IMR-90 (cell line): ENCODE data around the gene AFMID. TPM values are rescaled to one million over a fixed set of nuclear protein-coding genes. Genes with fewer than 3 reads are reported as not detected.

ENCODE experiments used
- ATAC-seq: fragments of 200-7000 bp; cut with Tn5 transposase; 2 replicates; pipeline ENCODE4 v1.9.1; 2020; ENCODE audit warnings: low read depth, mild to moderate bottlenecking, moderate library complexity
- BruUV-seq: library from RNA; stranded (reverse); fragments of 400-500 nt; replicated peaks from 2 replicates; lab custom pipeline; 2021; lab: Mats Ljungman, UMichigan
- CTCF ChIA-PET: fragments of 300-600 bp; formaldehyde crosslinking; extraction: SDS; loops from one replicate; lab custom pipeline; 2021; ENCODE audit warnings: antibody characterized with exemption; lab: Yijun Ruan, JAX
- POLR2A ChIA-PET: fragments of 300-600 bp; sonication (Branson Sonifier 250); formaldehyde crosslinking; loops from one replicate; lab custom pipeline; 2022; ENCODE audit warnings: antibody characterized with exemption; ENCODE audit not compliant: unreplicated experiment; lab: Charles Lee
- DNase-seq: peaks from one replicate; pipeline ENCODE4 v3.0.0; 2013
- H2AFZ ChIP-seq: replicated peaks from 2 replicates; pipeline ENCODE3; 2013; ENCODE audit warnings: low read length, mild to moderate bottlenecking; ENCODE audit not compliant: poor library complexity
- H2AK5ac ChIP-seq: 2 replicates; pipeline ENCODE4 v1.6.1; 2013; ENCODE audit warnings: low read depth, low read length, inconsistent platforms
- H2AK9ac ChIP-seq: replicated peaks from 2 replicates; pipeline ENCODE3; 2013; ENCODE audit warnings: mild to moderate bottlenecking, low read depth, low read length, moderate library complexity; ENCODE audit not compliant: poor library complexity
- H2BK120ac ChIP-seq: 2 replicates; pipeline ENCODE4 v1.6.1; 2013; ENCODE audit warnings: low read depth, low read length, inconsistent platforms
- H2BK15ac ChIP-seq: 3 replicates; pipeline ENCODE4 v1.6.1; 2013; ENCODE audit warnings: low read depth, low read length, inconsistent platforms
- H2BK20ac ChIP-seq: 2 replicates; pipeline ENCODE4 v1.6.1; 2013; ENCODE audit warnings: low read depth, mild to moderate bottlenecking, inconsistent platforms, low read length, moderate library complexity
- H2BK5ac ChIP-seq: 2 replicates; pipeline ENCODE4 v1.6.1; 2013; ENCODE audit warnings: mild to moderate bottlenecking, low read depth, low read length, inconsistent platforms; ENCODE audit not compliant: poor library complexity, severe bottlenecking
- H3K14ac ChIP-seq: replicated peaks from 2 replicates; pipeline ENCODE4 v1.6.1; 2013; ENCODE audit warnings: low read depth, low read length, inconsistent platforms
- H3K18ac ChIP-seq: 2 replicates; pipeline ENCODE4 v1.6.1; 2013; ENCODE audit warnings: low read depth, low read length, control low read depth
- H3K23ac ChIP-seq: 2 replicates; pipeline ENCODE4 v1.6.1; 2013; ENCODE audit warnings: low read depth, low read length, inconsistent platforms
- H3K27ac ChIP-seq: 2 replicates; pipeline ENCODE4 v1.5.1; 2013; ENCODE audit warnings: mild to moderate bottlenecking, control low read depth, low read length; ENCODE audit not compliant: insufficient read depth
- H3K27me3 ChIP-seq: 2 replicates; pipeline ENCODE4 v1.6.1; 2013; ENCODE audit warnings: low read length; ENCODE audit not compliant: control insufficient read depth, insufficient read depth
- H3K36me3 ChIP-seq: 2 replicates; pipeline ENCODE4 v1.6.1; 2013; ENCODE audit warnings: low read length, mixed read lengths; ENCODE audit not compliant: control insufficient read depth, insufficient read depth
- H3K4ac ChIP-seq: 2 replicates; pipeline ENCODE4 v1.6.1; 2013; ENCODE audit warnings: low read depth, low read length, inconsistent platforms
- H3K4me1 ChIP-seq: 2 replicates; pipeline ENCODE4 v1.6.1; 2013; ENCODE audit warnings: low read length, mixed read lengths; ENCODE audit not compliant: control insufficient read depth, insufficient read depth
- H3K4me2 ChIP-seq: 2 replicates; pipeline ENCODE4 v1.6.1; 2013; ENCODE audit warnings: low read depth, mild to moderate bottlenecking, control low read depth, low read length, moderate library complexity
- H3K4me3 ChIP-seq: 2 replicates; pipeline ENCODE4 v1.5.1; 2013; ENCODE audit warnings: low read depth, mild to moderate bottlenecking, control low read depth, low read length, moderate library complexity; ENCODE audit not compliant: insufficient read depth
- H3K56ac ChIP-seq: 2 replicates; pipeline ENCODE4 v1.6.1; 2013; ENCODE audit warnings: low read length, inconsistent platforms; ENCODE audit not compliant: insufficient read depth; ENCODE audit errors: extremely low read depth
- H3K79me1 ChIP-seq, 2 experiments: 2 replicates each; pipeline ENCODE4 v1.6.1; 2013; ENCODE audit warnings: low read length in 2 of 2, inconsistent platforms in 1 of 2, low read depth in 1 of 2
- H3K9ac ChIP-seq: 2 replicates; pipeline ENCODE4 v1.6.1; 2013; ENCODE audit warnings: low read depth, low read length, control low read depth
- H3K9me1 ChIP-seq: 2 replicates; pipeline ENCODE4 v1.6.1; 2013; ENCODE audit warnings: low read length, inconsistent platforms; ENCODE audit not compliant: insufficient read depth
- H3K9me3 ChIP-seq: 2 replicates; pipeline ENCODE4 v1.6.1; 2013; ENCODE audit warnings: low read length; ENCODE audit not compliant: control insufficient read depth, insufficient read depth
- H4K20me1 ChIP-seq: 2 replicates; pipeline ENCODE4 v1.6.1; 2013; ENCODE audit warnings: low read length, inconsistent platforms; ENCODE audit not compliant: insufficient read depth
- H4K5ac ChIP-seq: 2 replicates; pipeline ENCODE4 v1.6.1; 2013; ENCODE audit warnings: mild to moderate bottlenecking, low read depth, low read length, control low read depth
- H4K8ac ChIP-seq, 2 experiments: 2 replicates each; pipeline ENCODE4 v1.6.1; 2013; ENCODE audit warnings: low read depth in 2 of 2, low read length in 2 of 2, control low read depth in 1 of 2, inconsistent platforms in 1 of 2
- H4K91ac ChIP-seq: 2 replicates; pipeline ENCODE4 v1.6.1; 2013; ENCODE audit warnings: low read depth, low read length, inconsistent platforms; ENCODE audit not compliant: insufficient read depth
- BHLHE40 ChIP-seq: fragments of 150-350 bp; IDR thresholded peaks from 2 replicates; pipeline ENCODE4 v1.6.1; 2016; ENCODE audit warnings: mild to moderate bottlenecking, low read depth, low read length
- CEBPB ChIP-seq: IDR thresholded peaks from 2 replicates; pipeline ENCODE4 v1.6.1; 2012; ENCODE audit warnings: low read depth, low read length, improper control_type of control experiment
- CHD1 ChIP-seq: IDR thresholded peaks from 2 replicates; pipeline ENCODE4 v1.6.1; 2012; ENCODE audit warnings: low read depth, low read length, improper control_type of control experiment
- CTCF ChIP-seq: conservative IDR thresholded peaks from 2 replicates; pipeline ENCODE4 v1.5.1; 2012; ENCODE audit warnings: mild to moderate bottlenecking, low read depth, low read length, improper control_type of control experiment
- ELK1 ChIP-seq: fragments of 150-350 bp; IDR thresholded peaks from 2 replicates; pipeline ENCODE4 v1.6.1; 2016; ENCODE audit warnings: low read depth, mild to moderate bottlenecking, low read length, moderate library complexity, borderline replicate concordance
- FOS ChIP-seq: fragments of 150-350 bp; IDR thresholded peaks from 2 replicates; pipeline ENCODE4 v1.6.1; 2016; ENCODE audit warnings: low read depth, low read length
- MAFK ChIP-seq: IDR thresholded peaks from 2 replicates; pipeline ENCODE4 v1.6.1; 2012; ENCODE audit warnings: low read depth, low read length, improper control_type of control experiment
- MAZ ChIP-seq: IDR thresholded peaks from 2 replicates; pipeline ENCODE4 v1.6.1; 2012; ENCODE audit warnings: low read depth, mild to moderate bottlenecking, low read length, improper control_type of control experiment, moderate library complexity, borderline replicate concordance
- MXI1 ChIP-seq: IDR thresholded peaks from 2 replicates; pipeline ENCODE4 v1.6.1; 2012; ENCODE audit warnings: low read depth, mild to moderate bottlenecking, low read length, moderate library complexity, borderline replicate concordance
- NFE2L2 ChIP-seq: fragments of 150-350 bp; IDR thresholded peaks from 2 replicates; pipeline ENCODE4 v1.6.1; 2016; ENCODE audit warnings: low read depth, mild to moderate bottlenecking, low read length
- POLR2A ChIP-seq: IDR thresholded peaks from 2 replicates; pipeline ENCODE4 v1.6.1; 2012; ENCODE audit warnings: mild to moderate bottlenecking, low read depth, low read length
- RAD21 ChIP-seq: IDR thresholded peaks from 2 replicates; pipeline ENCODE4 v1.6.1; 2012; ENCODE audit warnings: low read length, improper control_type of control experiment
- RCOR1 ChIP-seq: IDR thresholded peaks from 2 replicates; pipeline ENCODE4 v1.6.1; 2012; ENCODE audit warnings: mild to moderate bottlenecking, low read length, improper control_type of control experiment; ENCODE audit not compliant: insufficient replicate concordance
- RFX5 ChIP-seq: IDR thresholded peaks from 2 replicates; pipeline ENCODE4 v1.8.0; 2012; ENCODE audit warnings: low read depth, mild to moderate bottlenecking, low read length, moderate library complexity
- SMC3 ChIP-seq: fragments of 150-350 bp; IDR thresholded peaks from 2 replicates; pipeline ENCODE4 v1.6.1; 2016; ENCODE audit warnings: low read depth, mild to moderate bottlenecking, antibody characterized with exemption, low read length, moderate library complexity
- WGBS, 2 experiments: methylation state at CpG; one replicate each; pipeline versions ENCODE4 v1.1.5 to v1.1.7; 2013; ENCODE audit warnings: missing lambda C conversion rate in 2 of 2; ENCODE audit not compliant: insufficient read length in 1 of 2; ENCODE audit errors: extremely low coverage in 2 of 2; 5-methylcytosine and 5-hydroxymethylcytosine counted together
- dilution Hi-C: fragments of 300-500 bp; cut with HindIII; formaldehyde crosslinking; loops from one replicate; pipeline ENCODE4 v1.14.3; 2018; ENCODE audit warnings: low sequenced_read_pairs; ENCODE audit not compliant: unreplicated experiment
- in situ Hi-C: fragments of 300-500 bp; cut with MboI; formaldehyde crosslinking; loops from 3 replicates; pipeline ENCODE4 v1.14.3; 2019; ENCODE audit warnings: low sequenced_read_pairs, inconsistent platforms, mixed read lengths
- intact Hi-C: fragments of 100-400 bp; cut with micrococcal nuclease; formaldehyde crosslinking; loops from 2 replicates; pipeline ENCODE4 v1.10.0; 2022
- polyA plus RNA-seq, 3 experiments: library from polyadenylated mRNA; depleted of rRNA; stranded (reverse); fragments of >200 nt; gene quantifications; 2 replicates each; pipeline ENCODE4 v1.2.3, GENCODE V29; 2012; ENCODE audit warnings: low replicate concordance in 1 of 3
- total RNA-seq: library from RNA; depleted of rRNA; stranded (reverse); fragments of >200 nt; gene quantifications from 2 replicates; pipeline ENCODE4 v1.2.3, GENCODE V29; 2012
- TF ChIP-seq, protein P1 (sequence below): fragments of 150-350 bp; IDR thresholded peaks from 2 replicates; pipeline ENCODE4 v1.6.1; 2017; ENCODE audit warnings: mild to moderate bottlenecking, antibody characterized with exemption, low read length, low read depth

Gene AFMID
- total and polyA plus RNA-seq, 2 of the 4 experiments (the other 2 are of a cell fraction), result 41.0 to 65.1 TPM

GRCh38 chr17:78204387-78205123 is 17.4 kb downstream of the AFMID start:
- 94% methylated on average over 4 of the region's 22 CpGs; no CpG with 5 or more reads in 1 of the 2 experiments for WGBS, 2 experiments
- no peak for DNase-seq
- H4K91ac ChIP-seq, result no peak overlapping the region
- no peak overlapping the region for H3K14ac ChIP-seq
- H3K4me3 ChIP-seq, result no peak overlapping the region
- BruUV-seq, result no TSS peak
- no peak overlapping the region for H2BK15ac ChIP-seq
- H4K20me1 ChIP-seq, result no peaks in the 10 kb centered on the region
- H3K18ac ChIP-seq, result no peak overlapping the region
- no peak overlapping the region for H2BK5ac ChIP-seq
- H3K27ac ChIP-seq, result no peak overlapping the region
- H3K9me3 ChIP-seq, result no peaks in the 10 kb centered on the region
- no peak overlapping the region for H2AFZ ChIP-seq
- H3K27me3 ChIP-seq, result no peaks in the 10 kb centered on the region
- intact Hi-C loops, result no loop called here
- ChIA-PET POLR2A (no interaction called here), CTCF (no interaction called here)
- in situ Hi-C loops, result no loop called here
- H2BK120ac ChIP-seq, result no peak overlapping the region
- H2BK20ac ChIP-seq, result no peak overlapping the region
- dilution Hi-C loops, result no loop called here
- no peak overlapping the region for H2AK9ac ChIP-seq
- no peak overlapping the region for H3K4ac ChIP-seq
- peaks cover 0 to 3% of the 10 kb centered on the region in 2 experiments; a peak in 2 of 4 replicates for H3K79me1 ChIP-seq
- no peak overlapping the region for H2AK5ac ChIP-seq
- peaks cover 4% of the 10 kb centered on the region; the same call in 1 of the 2 replicates for H3K36me3 ChIP-seq
- no peak overlapping the region for H3K23ac ChIP-seq
- H3K4me2 ChIP-seq, result no peak overlapping the region
- no peak overlapping the region; the same call in 1 of the 2 replicates for H3K56ac ChIP-seq
- H3K9me1 ChIP-seq, result no peaks in the 10 kb centered on the region
- ATAC-seq, result no peak
- no peak overlapping the region for H4K5ac ChIP-seq
- H3K4me1 ChIP-seq, result no peaks in the 10 kb centered on the region
- TF ChIP-seq, protein P1, sequence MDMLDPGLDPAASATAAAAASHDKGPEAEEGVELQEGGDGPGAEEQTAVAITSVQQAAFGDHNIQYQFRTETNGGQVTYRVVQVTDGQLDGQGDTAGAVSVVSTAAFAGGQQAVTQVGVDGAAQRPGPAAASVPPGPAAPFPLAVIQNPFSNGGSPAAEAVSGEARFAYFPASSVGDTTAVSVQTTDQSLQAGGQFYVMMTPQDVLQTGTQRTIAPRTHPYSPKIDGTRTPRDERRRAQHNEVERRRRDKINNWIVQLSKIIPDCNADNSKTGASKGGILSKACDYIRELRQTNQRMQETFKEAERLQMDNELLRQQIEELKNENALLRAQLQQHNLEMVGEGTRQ, result no peak
- no peak for TF ChIP-seq MXI1
- TF ChIP-seq CTCF, result no peak
- TF ChIP-seq RAD21, result no peak
- TF ChIP-seq ELK1, result no peak
- no peak for TF ChIP-seq RCOR1
- no peak for TF ChIP-seq MAZ
- TF ChIP-seq CHD1, result no peak
- TF ChIP-seq NFE2L2, result no peak
- TF ChIP-seq BHLHE40, result no peak
- no peak for TF ChIP-seq CEBPB
- TF ChIP-seq MAFK, result no peak
- no peak for TF ChIP-seq POLR2A
- TF ChIP-seq SMC3, result no peak
- no peak for TF ChIP-seq FOS
- TF ChIP-seq RFX5, result no peak
- H3K9ac ChIP-seq, result no peak overlapping the region
- H4K8ac ChIP-seq, result no peak overlapping the region
